Measurements from ENCODE around the gene UBL7.
"Not testable (repeated sequence)": the region's sequence is repeated elsewhere in the genome, so short reads cannot be mapped to it uniquely, and the experiment has no call there.

UBL7 gene

DNA sequence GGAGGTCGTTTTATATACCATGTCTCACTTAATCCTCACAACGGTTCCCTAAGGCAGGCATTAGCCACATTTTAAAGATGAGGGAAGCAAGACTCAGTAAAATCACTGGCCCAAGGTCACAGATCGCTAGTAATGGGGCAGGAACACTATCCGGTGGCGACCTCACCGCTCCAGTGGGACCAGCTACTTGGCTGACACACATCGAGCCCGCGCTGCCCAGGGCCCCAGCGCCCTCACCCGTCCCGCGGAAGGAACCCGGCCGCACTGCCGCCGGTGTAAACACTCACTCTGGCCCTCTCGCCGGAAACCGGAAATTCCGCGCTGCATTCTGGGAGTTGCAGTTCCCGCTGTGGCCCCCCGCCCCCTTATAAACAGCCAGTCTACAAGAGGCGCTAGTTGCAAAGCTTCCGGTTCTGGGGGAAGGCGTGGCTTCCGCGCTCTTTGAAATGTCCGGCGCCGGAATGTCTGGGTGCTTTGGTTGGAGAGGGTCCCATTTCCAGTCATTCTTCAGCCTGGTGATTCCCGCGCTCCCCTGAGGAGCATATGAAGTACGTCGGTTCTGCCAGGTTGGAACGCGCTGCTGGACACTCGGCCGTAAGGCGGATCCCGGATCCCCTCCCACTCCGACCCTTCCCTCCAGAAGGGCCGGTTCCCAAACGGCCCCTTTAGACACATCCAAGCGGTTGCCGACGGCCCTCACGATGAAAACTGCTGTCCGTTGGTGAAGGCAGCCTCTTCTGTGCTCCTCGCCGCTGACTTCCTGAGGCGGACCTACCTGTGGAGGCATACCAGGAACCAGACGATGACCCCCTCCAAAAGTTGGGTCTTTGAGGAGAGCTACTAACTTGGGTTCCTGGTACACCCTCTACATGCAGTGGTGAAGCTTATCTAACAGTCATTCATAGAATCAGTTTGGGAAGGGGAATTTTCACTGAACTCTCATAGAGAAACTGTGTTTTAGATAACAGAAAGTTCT is at the start of gene UBL7:
Gene UBL7 (minus strand): TSS at position 290 of the 976 bp plus-strand sequence. CDS start 2,293 bp downstream, outside the sequence.
- peak; percentile 99 for DNase-seq

- DNase-seq: no peak
Measured at GRCh38 chr15:74506515-74506840, 45.5 kb upstream of the UBL7 start.

DNA sequence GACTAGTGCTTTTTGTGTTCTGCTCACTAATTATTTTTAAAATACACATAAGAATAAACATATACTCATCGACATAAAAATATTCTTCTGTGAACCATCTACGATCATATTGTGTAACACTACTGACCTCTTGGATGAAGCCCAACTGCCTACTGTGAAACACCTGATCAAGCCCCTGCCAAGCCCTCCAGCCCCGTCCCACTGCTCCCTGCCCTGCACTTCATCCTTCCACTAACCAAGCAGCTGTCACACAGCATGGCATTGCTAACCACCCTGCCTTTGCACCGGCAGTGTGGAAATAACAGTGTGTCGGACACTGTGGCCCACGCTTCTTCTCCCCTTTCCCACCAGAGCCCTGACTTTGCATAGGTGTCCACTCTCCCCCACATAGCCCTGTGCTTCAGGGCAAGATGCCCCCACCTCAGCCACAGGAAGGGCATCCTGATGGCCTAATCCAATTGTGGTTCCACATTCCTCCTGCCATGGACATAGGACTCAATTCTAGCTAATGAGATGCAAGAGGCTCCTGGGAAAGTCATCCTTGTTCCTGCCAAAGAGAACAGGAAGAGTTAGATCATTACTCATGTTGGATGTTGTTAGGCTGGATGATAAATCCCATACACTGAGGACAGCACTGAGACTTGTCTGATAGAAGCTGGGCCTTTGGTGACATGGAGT is 45.0 kb upstream of the UBL7 start:
- DNase-seq: no peak

- DNase-seq: no peak
Measured at GRCh38 chr15:74504836-74505235, 43.9 kb upstream of the UBL7 start.

- no peak for DNase-seq
Measured at GRCh38 chr15:74504418-74504817, 43.5 kb upstream of the UBL7 start.

DNA sequence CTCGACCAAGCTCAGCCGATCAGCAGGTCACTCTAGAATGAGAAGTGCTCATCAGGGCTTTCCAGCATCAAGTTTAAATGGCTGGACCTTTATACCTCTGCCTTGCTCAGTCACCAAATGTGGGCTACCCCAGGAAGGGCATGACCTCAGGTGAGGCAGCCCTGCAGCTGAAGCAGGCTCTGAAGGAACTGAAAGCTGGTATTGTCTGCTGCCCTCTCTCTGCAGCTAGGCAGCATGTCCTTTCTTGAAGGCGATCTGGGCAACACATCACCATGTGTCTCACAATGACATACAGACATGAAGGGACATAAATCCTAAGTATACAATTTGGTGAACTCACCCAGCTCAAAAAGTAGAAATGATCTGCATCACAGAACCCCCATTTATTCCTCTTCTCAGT is 41.3 kb upstream of the UBL7 start:
- no peak for DNase-seq

GRCh38 chr15:74500401-74500800 is 39.4 kb upstream of the UBL7 start:
- no peak for DNase-seq

DNA sequence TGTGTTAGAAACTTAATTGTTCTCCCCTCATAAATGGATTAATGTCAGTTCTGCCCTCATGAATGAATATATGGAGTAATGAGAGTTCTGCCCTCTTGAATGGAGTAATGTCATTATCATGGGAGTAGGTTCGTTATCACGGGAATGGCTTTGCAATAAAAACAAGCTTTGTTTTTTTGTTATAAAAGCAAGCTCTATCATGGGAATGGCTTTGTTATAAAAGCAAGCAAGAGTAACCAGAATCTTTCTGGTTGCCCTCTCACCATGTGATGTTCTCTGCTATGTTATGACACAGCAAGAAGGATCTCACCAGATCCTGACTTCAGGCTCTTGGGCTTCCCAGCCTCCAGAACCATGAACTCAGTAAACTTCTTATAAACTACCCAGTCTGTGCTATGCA is 38.4 kb upstream of the UBL7 start:
- DNase-seq: no peak

DNA sequence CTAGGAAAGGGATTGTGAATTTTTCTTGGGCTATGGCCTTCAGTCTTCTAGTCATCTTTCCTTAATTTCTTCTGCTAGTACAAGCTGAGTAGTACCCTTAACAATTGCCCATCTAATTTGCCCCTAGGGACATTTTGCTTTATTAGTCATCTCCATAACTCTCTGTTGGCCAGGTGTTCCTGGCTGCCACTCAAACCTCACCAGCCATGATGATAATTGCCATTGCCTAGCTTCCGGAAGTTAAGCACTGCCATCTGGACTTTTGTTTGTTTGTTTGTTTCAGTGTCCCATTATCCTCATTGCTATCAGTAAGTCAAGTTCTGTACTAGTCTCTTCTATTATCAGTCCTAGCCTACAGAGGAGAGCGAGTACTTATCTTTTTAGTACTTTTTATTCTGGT is 36.6 kb upstream of the UBL7 start:
- DNase-seq: no peak

- no peak for DNase-seq
Measured at GRCh38 chr15:74496648-74497047, 35.7 kb upstream of the UBL7 start.

- no peak for DNase-seq
Measured at GRCh38 chr15:74490339-74490689, 29.4 kb upstream of the UBL7 start.

GRCh38 chr15:74489518-74490338 is 28.8 kb upstream of the UBL7 start:
- DNase-seq: peak; percentile 83

- no peak for DNase-seq
Measured at GRCh38 chr15:74488776-74489175, 27.8 kb upstream of the UBL7 start.

DNA sequence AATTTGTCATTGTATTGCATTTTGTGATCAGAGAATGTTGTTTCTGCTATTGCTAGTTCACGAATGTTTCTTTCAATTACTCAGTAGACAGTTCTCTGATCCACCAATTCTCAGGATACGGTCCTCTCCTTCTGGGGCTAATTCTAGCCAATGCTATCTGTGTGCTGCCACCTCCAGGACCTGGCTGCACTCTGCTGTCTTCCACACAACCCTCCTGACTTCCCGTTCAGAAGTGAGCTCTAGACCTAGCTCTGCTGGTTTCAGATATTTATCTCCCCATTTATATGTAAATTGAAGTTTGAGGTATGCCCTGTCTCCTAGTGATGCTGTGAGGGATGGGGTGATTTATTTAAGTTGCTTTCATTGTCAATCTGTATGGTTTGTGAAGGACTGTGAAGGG is 21.7 kb upstream of the UBL7 start:
- DNase-seq: peak; percentile 32

DNA sequence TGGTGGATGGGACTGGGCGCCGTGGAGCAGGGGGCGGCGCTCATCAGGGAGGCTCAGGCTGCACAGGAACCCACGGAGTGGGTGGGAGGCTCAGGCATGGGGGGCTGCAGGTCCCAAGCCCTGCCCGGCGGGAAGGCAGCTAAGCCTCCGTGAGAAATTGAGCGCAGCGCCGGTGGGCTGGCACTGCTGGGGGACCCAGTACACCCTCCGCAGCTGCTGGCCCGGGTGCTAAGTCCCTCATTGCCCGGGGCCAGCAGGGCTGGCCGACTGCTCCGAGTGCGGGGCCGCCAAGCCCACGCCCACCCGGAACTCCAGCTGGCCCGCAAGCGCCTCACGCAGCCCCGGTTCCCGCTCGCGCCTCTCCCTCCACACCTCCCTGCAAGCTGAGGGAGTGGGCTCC is 19.4 kb upstream of the UBL7 start:
- DNase-seq: not testable (repeated sequence)

DNA sequence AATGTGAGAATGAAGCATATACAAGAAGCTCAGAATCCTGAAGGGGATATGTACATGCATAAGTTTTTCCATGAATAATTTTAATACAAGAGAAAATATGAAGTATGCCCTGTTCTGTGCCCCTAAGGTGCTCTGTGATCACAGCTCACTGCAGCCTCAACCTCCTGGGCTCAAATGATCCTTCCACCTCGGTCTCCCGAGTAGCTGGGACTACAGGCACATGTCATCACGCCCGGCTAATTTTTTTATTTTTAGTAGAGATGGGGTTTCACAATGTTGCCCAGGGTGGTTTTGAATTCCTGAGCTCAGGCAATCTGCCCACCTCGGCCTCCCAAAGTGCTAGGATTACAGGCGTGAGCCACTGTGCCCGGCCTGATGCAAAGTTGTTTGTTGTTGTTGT is 10.7 kb upstream of the UBL7 start:
- not testable (repeated sequence) for DNase-seq

DNA sequence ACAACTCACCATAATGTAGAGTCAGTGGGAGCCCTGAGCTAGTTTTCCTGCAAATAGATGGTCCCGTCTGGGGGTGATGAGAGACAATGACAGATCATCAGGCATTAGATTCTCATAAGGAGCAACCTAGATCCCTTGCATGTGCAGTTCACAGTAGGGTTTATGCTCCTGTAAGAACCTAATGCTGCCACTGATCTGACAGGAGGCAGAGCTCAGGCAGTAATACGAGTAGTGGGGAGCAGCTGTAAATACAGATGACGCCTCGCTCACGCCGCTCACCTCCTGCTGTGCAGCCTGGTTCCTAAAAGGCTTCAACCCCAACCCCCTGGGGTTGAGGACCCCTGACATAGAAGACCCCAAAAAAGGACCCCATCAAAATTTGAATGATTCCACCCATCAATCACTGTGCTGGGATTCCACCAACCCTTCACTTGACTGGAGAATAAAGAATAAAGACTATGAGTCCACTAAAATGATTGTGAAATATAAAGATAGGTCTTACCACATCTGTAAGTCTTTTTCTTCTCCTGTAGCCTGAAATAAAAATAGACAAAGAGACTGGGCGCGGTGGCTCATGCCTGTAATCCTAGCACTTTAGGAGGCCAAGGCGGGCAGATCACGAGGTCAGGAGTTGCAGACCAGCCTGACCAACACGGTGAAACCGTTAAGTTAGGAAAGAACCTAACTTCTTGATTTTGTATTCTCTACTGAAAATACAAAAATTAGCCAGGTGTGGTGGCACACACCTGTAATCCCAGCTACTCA is 9.9 kb upstream of the UBL7 start:
- no peak for DNase-seq

- DNase-seq: no peak
Measured at GRCh38 chr15:74468341-74469032, 7.5 kb upstream of the UBL7 start.

DNA sequence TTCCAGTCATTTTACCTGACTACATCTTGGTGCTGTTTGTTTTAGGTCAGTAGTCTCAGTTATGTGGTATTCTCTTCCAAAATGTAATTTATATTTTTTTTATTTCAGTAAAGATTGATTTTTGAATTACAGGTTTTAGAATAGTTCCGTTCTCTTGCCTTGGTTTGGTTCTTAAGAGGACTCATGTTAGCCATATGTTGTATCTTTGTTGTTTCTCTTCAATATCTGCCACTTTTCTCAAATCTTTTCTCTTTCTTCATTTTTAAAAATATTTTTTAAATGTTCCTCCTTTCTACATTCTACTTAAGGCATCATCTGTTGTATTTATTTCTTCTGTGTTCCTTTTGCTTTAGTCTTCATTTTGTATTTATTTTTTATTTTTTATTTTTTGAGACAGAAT is 5.6 kb upstream of the UBL7 start:
- no peak for DNase-seq

DNA sequence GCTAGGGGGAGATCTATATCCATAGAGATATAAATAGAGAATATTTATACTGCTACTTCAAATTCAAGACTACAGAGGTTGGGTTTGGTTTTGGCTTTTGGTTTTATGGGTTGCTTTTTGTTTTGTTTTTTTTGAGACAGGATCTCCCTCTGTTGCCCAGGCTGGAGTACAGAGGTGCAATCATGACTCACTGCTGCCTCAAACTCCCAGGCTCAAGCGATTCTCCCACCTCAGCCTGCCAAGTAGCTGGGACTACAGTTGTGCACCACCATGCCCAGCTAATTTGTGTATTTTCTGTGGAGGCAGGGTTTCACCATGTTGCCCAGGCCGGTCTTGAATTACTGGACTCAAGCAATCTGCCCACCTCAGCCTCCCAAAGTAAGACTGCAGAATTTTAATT is 3.9 kb upstream of the UBL7 start:
- no peak for DNase-seq

DNA sequence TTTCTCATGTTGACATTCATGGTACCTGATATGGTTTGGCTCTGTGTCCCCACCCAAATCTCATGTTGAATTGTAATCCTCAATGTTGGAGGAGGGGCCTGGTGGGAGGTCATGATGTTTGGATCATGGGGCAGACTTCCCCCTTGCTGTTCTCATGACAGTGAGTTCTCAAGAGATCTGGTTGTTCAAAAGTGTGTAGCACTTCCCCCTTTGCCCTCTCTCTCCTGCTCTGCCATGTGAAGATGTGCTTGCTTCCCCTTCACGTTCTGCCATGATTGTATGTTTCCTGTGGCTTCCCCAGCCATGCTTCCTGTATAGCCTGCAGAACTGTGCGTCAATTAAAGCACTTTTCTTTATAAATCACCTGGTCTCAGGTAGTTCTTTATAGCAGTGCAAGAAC is 3.3 kb upstream of the UBL7 start:
- DNase-seq: peak; percentile 55

DNA sequence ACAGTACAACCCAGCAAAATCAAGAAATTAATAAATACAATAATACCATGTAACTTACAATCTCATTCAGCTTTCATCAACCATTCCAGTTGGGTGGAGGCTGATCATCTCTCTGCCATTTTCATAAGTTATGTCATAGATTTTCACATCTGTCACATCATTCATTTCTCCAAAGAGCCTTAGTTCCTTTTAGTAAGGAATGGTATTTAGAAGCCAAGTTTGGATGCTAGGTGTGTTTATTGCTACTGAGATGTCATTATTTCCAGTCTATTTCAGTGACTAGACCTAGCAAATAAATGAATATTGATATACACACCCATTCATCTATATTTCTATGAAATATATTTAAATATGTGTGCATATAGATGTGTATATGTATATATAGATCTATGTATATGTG is 2.7 kb upstream of the UBL7 start:
- no peak for DNase-seq
